GM12892 (cell line): ENCODE results near the gene GNAS.

Experiments used
- POLR2A ChIP-seq: IDR thresholded peaks from 2 replicates; pipeline ENCODE4 v1.6.1; 2011; ENCODE audit warnings: low read depth, low read length, control low read depth
- POLR2AphosphoS5 ChIP-seq: IDR thresholded peaks from 2 replicates; pipeline ENCODE4 v1.6.1; 2011; ENCODE audit warnings: low read depth, low read length, control low read depth
- TAF1 ChIP-seq: IDR thresholded peaks from 2 replicates; pipeline ENCODE4 v1.6.1; 2011; ENCODE audit warnings: low read depth, mild to moderate bottlenecking, control low read depth, low read length, borderline replicate concordance

- no peak for TF ChIP-seq POLR2A
- TF ChIP-seq POLR2AphosphoS5: no peak
- TF ChIP-seq TAF1: no peak
These were observed 44.7 kb upstream of the GNAS start for GRCh38 chr20:58807801-58808200.
